ENCODE results near the gene STRBP. TPM values are rescaled to one million over a fixed set of nuclear protein-coding genes. Genes with fewer than 3 reads are reported as not detected.

STRBP gene
- total and polyA plus RNA-seq, 9 of the 15 experiments (the other 6 are each of a cell fraction or from before 2014, with no cell fraction given) = 27.7 to 84.0 (median 70.2) TPM

- Histone ChIP-seq H4K20me1 (replicated peaks; ENCODE audit: control insufficient read depth, insufficient read depth, low read length) (no peaks in the 10 kb centered on the region), H3K9me3 (replicated peaks; ENCODE audit: control insufficient read depth, insufficient read depth, low read depth, low read length) (no peaks in the 10 kb centered on the region), H3K27ac (ENCODE audit: extremely low read depth, low read depth, low read length) (no peak overlapping the region), H3K9ac (ENCODE audit: insufficient read depth in 1 of 2, low read depth in 2 of 2, low read length in 2 of 2) (no peak overlapping the region), H3K4me2 (ENCODE audit: insufficient read depth, low read length) (no peak overlapping the region), H2AFZ (ENCODE audit: low read depth, low read length) (no peak overlapping the region), H3K27me3 (ENCODE audit: control insufficient read depth in 2 of 2, insufficient read depth in 2 of 2, low read length in 2 of 2) (no peaks in the 10 kb centered on the region), H3K9me1 (ENCODE audit: control insufficient read depth, insufficient read depth, low read length) (no peaks in the 10 kb centered on the region), H3K36me3 (ENCODE audit: control insufficient read depth, insufficient read depth, low read length) (peaks cover 36% of the 10 kb centered on the region; the same call in 2 of the 3 replicates), H3K4me1 (replicated peaks in 1 of 2; ENCODE audit: control insufficient read depth in 2 of 2, insufficient read depth in 2 of 2, low read length in 2 of 2) (no peaks in the 10 kb centered on the region; a peak in 1 of 5 replicates), H3K4me3 (no peak overlapping the region), H3K79me2 (ENCODE audit: control insufficient read depth, insufficient read depth, low read length) (no peaks in the 10 kb centered on the region)
- no TSS peak for BruUV-seq (replicated peaks)
- no peak for DNase-seq (ENCODE audit: extremely low read depth in 1 of 4, low spot score in 3 of 4)
- no peak for TF ChIP-seq CBX2 (IDR thresholded peaks at IDR 0.05; ENCODE audit: insufficient read depth, low read length, poor library complexity, severe bottlenecking)
- no peak for TF ChIP-seq TCF7 (IDR thresholded peaks at IDR 0.05; ENCODE audit: borderline replicate concordance)
- TF ChIP-seq PCBP2 (IDR thresholded peaks at IDR 0.05; ENCODE audit: low read depth, low read length, poor library complexity, severe bottlenecking) = no peak
- TF ChIP-seq ELF1 (tag; IDR thresholded peaks at IDR 0.05) = no peak
- no peak for TF ChIP-seq CBX3 (IDR thresholded peaks at IDR 0.05; ENCODE audit: borderline replicate concordance in 1 of 2, low read length in 2 of 2)
- no peak for TF ChIP-seq DPF2 (IDR thresholded peaks at IDR 0.05)
- TF ChIP-seq SNAPC5 (CRISPR knock-in tag; IDR thresholded peaks at IDR 0.05) = no peak
- TF ChIP-seq ILK (tag; IDR thresholded peaks at IDR 0.05; ENCODE audit: borderline replicate concordance, low read depth) = no peak
- 91% methylated on average over 4 of the region's 4 CpGs for WGBS (ENCODE audit: insufficient coverage, low coverage, missing lambda C conversion rate)
- intact Hi-C loops (cut with micrococcal nuclease) (loop anchor here (10.0 kb wide), 1 partner anchor 137 kb away; no protein-coding TSS in a partner anchor), in situ Hi-C loops (cut with MboI) (no loop called here)
- ChIA-PET POLR2A (interaction anchor here (1.2 to 1.4 kb wide), 2 partner anchors 10 to 16 kb away, joined by 3 read pairs; no protein-coding TSS in a partner anchor), CTCF (ENCODE audit: low intra/inter-chr PET ratio) (no interaction called here)
- ATAC-seq = no peak
- no peak for FAIRE-seq
Measured at GRCh38 chr9:123087359-123087888, 181.0 kb downstream of the STRBP start.

Measured in K562 (cell line).